Jurkat, Clone E6-1 (cell line): ENCODE measurements around the gene GRIN1.

ENCODE experiments used
- DNase-seq: peaks from one replicate; pipeline ENCODE4 v3.0.0-alpha.2; 2011; ENCODE audit warnings: low read depth, low spot score
- H3K4me3 ChIP-seq: 2 replicates; pipeline ENCODE4 v1.5.1; 2011; ENCODE audit warnings: mild to moderate bottlenecking, low read length, control low read depth, moderate library complexity

The GRIN1 gene

GRCh38 chr9:137186385-137186784 lies 47.4 kb downstream of the GRIN1 start:
- H3K4me3 ChIP-seq = no peak overlapping the region

GRCh38 chr9:137187386-137187785 lies 48.4 kb downstream of the GRIN1 start:
- no peak for DNase-seq
- peak overlapping the region; percentile 96 for H3K4me3 ChIP-seq

More at GRCh38 chr9:137186385-137186784, 47.4 kb downstream of the GRIN1 start:
- DNase-seq = no peak

GRCh38 chr9:137188086-137188489 lies 49.1 kb downstream of the GRIN1 start:
- DNase-seq = no peak
- H3K4me3 ChIP-seq = peak overlapping the region; percentile 96

GRCh38 chr9:137188490-137189296 lies 49.7 kb downstream of the GRIN1 start, which contains the start of the genes ANAPC2 and SSNA1:
TSS of gene ANAPC2 (minus strand) at chr9:137188560. CDS start at chr9:137188532, 28 bp downstream.
TSS of gene SSNA1 (plus strand) at chr9:137188676. CDS start at chr9:137188727, 51 bp downstream.
- H3K4me3 ChIP-seq = peak within 1 kb of the TSS; percentile 96
- DNase-seq = peak; percentile 86

GRCh38 chr9:137189297-137190295 lies 50.6 kb downstream of the GRIN1 start:
- peak overlapping the region; percentile 96 for H3K4me3 ChIP-seq
- DNase-seq = no peak

GRCh38 chr9:137190315-137190856 lies 51.4 kb downstream of the GRIN1 start:
- no peak for DNase-seq
- no peak overlapping the region for H3K4me3 ChIP-seq

- DNase-seq = no peak
- no peak overlapping the region for H3K4me3 ChIP-seq
Observed at GRCh38 chr9:137191245-137191644, 52.3 kb downstream of the GRIN1 start.

- DNase-seq = no peak
Observed at GRCh38 chr9:137191691-137192447, 52.9 kb downstream of the GRIN1 start.

GRCh38 chr9:137192448-137192780 lies 53.5 kb downstream of the GRIN1 start:
- no peak overlapping the region for H3K4me3 ChIP-seq
- DNase-seq = no peak

More at GRCh38 chr9:137191691-137192447, 52.9 kb downstream of the GRIN1 start:
- no peak overlapping the region for H3K4me3 ChIP-seq

- H3K4me3 ChIP-seq = no peak overlapping the region
- no peak for DNase-seq
Observed at GRCh38 chr9:137192859-137193258, 53.9 kb downstream of the GRIN1 start.

- no peak for DNase-seq
- no peak overlapping the region for H3K4me3 ChIP-seq
Observed at GRCh38 chr9:137193771-137194170, 54.8 kb downstream of the GRIN1 start.

- H3K4me3 ChIP-seq = no peak overlapping the region
- DNase-seq = no peak
Observed at GRCh38 chr9:137194388-137194787, 55.4 kb downstream of the GRIN1 start.

- no peak for DNase-seq
- H3K4me3 ChIP-seq = no peak overlapping the region
Observed at GRCh38 chr9:137194909-137195308, 56.0 kb downstream of the GRIN1 start.

GRCh38 chr9:137195525-137196220 lies 56.7 kb downstream of the GRIN1 start:
- DNase-seq = no peak
- H3K4me3 ChIP-seq = no peak overlapping the region

GRCh38 chr9:137198051-137198901 lies 59.3 kb downstream of the GRIN1 start:
- DNase-seq = no peak
- H3K4me3 ChIP-seq = no peak overlapping the region

GRCh38 chr9:137198902-137199283 lies 59.9 kb downstream of the GRIN1 start:
- DNase-seq = no peak
- H3K4me3 ChIP-seq = no peak overlapping the region

GRCh38 chr9:137199411-137200121 lies 60.6 kb downstream of the GRIN1 start:
- H3K4me3 ChIP-seq = no peak overlapping the region
- DNase-seq = no peak
